Upper lobe of left lung (tissue), 6 donors: ENCODE results near the gene NXPH3. TPM values are rescaled to one million over a fixed set of nuclear protein-coding genes. Genes with fewer than 3 reads are reported as not detected.
"Not testable (repeated sequence)": the region's sequence is repeated elsewhere in the genome, so short reads cannot be mapped to it uniquely, and the experiment has no call there.

ENCODE experiments used
- ATAC-seq, 2 donors: fragments of 200-7000 bp; cut with Tn5 transposase; one replicate each; pipeline ENCODE4 v1.9.1; 2022; ENCODE audit warnings: mild to moderate bottlenecking in 2 of 2, moderate library complexity in 2 of 2; ENCODE audit not compliant: low FRiP score in 2 of 2
- DNase-seq, 2 donors: peaks; one replicate each; pipeline ENCODE4 v3.0.0-alpha.2; 2019 to 2020
- H3K27ac ChIP-seq, 4 donors: fragments of 200-600 bp; sonication (generic); one replicate each; pipeline ENCODE4 v1.5.1; 2016 to 2019
- H3K27me3 ChIP-seq, 4 donors: fragments of 200-600 bp; sonication (generic); one replicate each; pipeline ENCODE4 v1.5.1; 2017 to 2019
- H3K36me3 ChIP-seq, 4 donors: fragments of 200-600 bp; sonication (generic); one replicate each; pipeline ENCODE4 v1.5.1; 2016 to 2019
- H3K4me1 ChIP-seq, 4 donors: fragments of 200-600 bp; sonication (generic); one replicate each; pipeline ENCODE4 v1.5.1; 2018 to 2019
- H3K4me3 ChIP-seq, 4 donors: fragments of 200-600 bp; sonication (generic); one replicate each; pipeline ENCODE4 v1.5.1; 2017 to 2019; ENCODE audit warnings: mild to moderate bottlenecking in 2 of 4, moderate library complexity in 1 of 4
- H3K9me3 ChIP-seq, 4 donors: fragments of 200-600 bp; sonication (generic); one replicate each; pipeline ENCODE4 v1.5.1; 2018 to 2019
- CTCF ChIP-seq, 6 experiments: fragments of 450-650 bp in 4 of 6; fragments of 200-600 bp in 2 of 6; sonication (generic) in 2 of 6; IDR thresholded peaks; one replicate each; pipeline ENCODE4 v1.5.1; 2016 to 2019; ENCODE audit warnings: antibody characterized with exemption in 6 of 6
- EP300 ChIP-seq, 4 donors: sonication (generic); formaldehyde crosslinking; IDR thresholded peaks; one replicate each; pipeline ENCODE4 v1.5.1; 2017; ENCODE audit warnings: antibody characterized with exemption in 4 of 4, control low read depth in 2 of 4
- POLR2A ChIP-seq, 4 donors: fragments of 450-650 bp; IDR thresholded peaks; one replicate each; pipeline ENCODE4 v1.5.1; 2016 to 2017; ENCODE audit warnings: antibody characterized with exemption in 4 of 4, mild to moderate bottlenecking in 2 of 4
- POLR2AphosphoS5 ChIP-seq, 2 donors: sonication (generic); formaldehyde crosslinking; IDR thresholded peaks; one replicate each; pipeline ENCODE4 v1.5.1; 2017; ENCODE audit warnings: antibody characterized with exemption in 2 of 2
- WGBS, 2 donors: methylation state at CpG; one replicate each; pipeline ENCODE4 v1.1.5; 2017 to 2018; 5-methylcytosine and 5-hydroxymethylcytosine counted together
- total RNA-seq, 6 donors: library from RNA; depleted of rRNA in 4 of 6; stranded (reverse); fragments of >200 nt in 4 of 6; gene quantifications; one replicate each; pipeline versions ENCODE4 v1.1.0 to v1.2.1, GENCODE V29; 2016 to 2021
- donor health status: DM: no; HTN: no; CAD: no; lungs with moderate emphysema.
- donor health status: DM: no; HTN: yes; CAD: no; lungs with severe emphysema.

The NXPH3 gene
- total RNA-seq, 6 donors from 2014 or later, result 1.2 to 6.6 (median 4.6) TPM

- Histone ChIP-seq H3K36me3 (no peaks in the 10 kb centered on the region), H3K27ac (no peak overlapping the region), H3K9me3 (no peaks in the 10 kb centered on the region), H3K4me1 (no peaks in the 10 kb centered on the region), H3K4me3 (no peak overlapping the region), H3K27me3 (no peaks in the 10 kb centered on the region)
- WGBS, 2 donors, result 75 to 78% methylated on average over 3 to 8 of the region's 8 CpGs
- TF ChIP-seq CTCF (IDR thresholded peaks at IDR 0.05) (peak in 5 of 6 experiments; percentile 26 to 54 (median 28)), POLR2AphosphoS5 (IDR thresholded peaks at IDR 0.05) (no peak), EP300 (IDR thresholded peaks at IDR 0.05) (no peak), POLR2A (IDR thresholded peaks at IDR 0.05) (no peak)
- DNase-seq, result no peak
- ATAC-seq, result peak in 1 of 2 donors; percentile 55
Measured at GRCh38 chr17:49548506-49549310, 27.0 kb upstream of the NXPH3 start.

- TF ChIP-seq CTCF (IDR thresholded peaks at IDR 0.05) (no peak), POLR2AphosphoS5 (IDR thresholded peaks at IDR 0.05) (no peak), EP300 (IDR thresholded peaks at IDR 0.05) (no peak), POLR2A (IDR thresholded peaks at IDR 0.05) (no peak)
- ATAC-seq, result no peak
- no peaks in the 10 kb centered on the region for H3K9me3 ChIP-seq
- H3K27ac ChIP-seq, result no peak overlapping the region
- 82 to 97% methylated on average over 6 of the region's 6 CpGs for WGBS, 2 donors
- DNase-seq, result no peak
- H3K4me1 ChIP-seq, result no peaks in the 10 kb centered on the region
- H3K36me3 ChIP-seq, result no peaks in the 10 kb centered on the region
- H3K27me3 ChIP-seq, result no peaks in the 10 kb centered on the region
- H3K4me3 ChIP-seq, result no peak overlapping the region
Measured at GRCh38 chr17:49549311-49549605, 26.4 kb upstream of the NXPH3 start.

GRCh38 chr17:49549691-49550678 lies 25.7 kb upstream of the NXPH3 start:
- no peaks in the 10 kb centered on the region for H3K36me3 ChIP-seq
- 89 to 91% methylated on average over 14 to 20 of the region's 20 CpGs for WGBS, 2 donors
- TF ChIP-seq POLR2AphosphoS5 (IDR thresholded peaks at IDR 0.05), result no peak
- TF ChIP-seq EP300 (IDR thresholded peaks at IDR 0.05), result no peak
- TF ChIP-seq POLR2A (IDR thresholded peaks at IDR 0.05), result no peak
- no peaks in the 10 kb centered on the region for H3K9me3 ChIP-seq
- H3K4me1 ChIP-seq, result no peaks in the 10 kb centered on the region
- no peak for ATAC-seq
- DNase-seq, result no peak
- no peak overlapping the region for H3K27ac ChIP-seq
- H3K4me3 ChIP-seq, result no peak overlapping the region
- H3K27me3 ChIP-seq, result no peaks in the 10 kb centered on the region

GRCh38 chr17:49550764-49551163 lies 24.9 kb upstream of the NXPH3 start:
- H3K36me3 ChIP-seq, DNase-seq, H3K9me3 ChIP-seq, H3K27me3 ChIP-seq, H3K4me1 ChIP-seq, H3K4me3 ChIP-seq, H3K27ac ChIP-seq, ATAC-seq: not testable (repeated sequence)
- 94 to 96% methylated on average over 9 of the region's 9 CpGs for WGBS, 2 donors

GRCh38 chr17:49551221-49552069 lies 24.2 kb upstream of the NXPH3 start:
- TF ChIP-seq POLR2A (IDR thresholded peaks at IDR 0.05) (no peak), POLR2AphosphoS5 (IDR thresholded peaks at IDR 0.05) (no peak), EP300 (IDR thresholded peaks at IDR 0.05) (no peak), CTCF (IDR thresholded peaks at IDR 0.05) (no peak)
- Histone ChIP-seq H3K4me1 (peaks cover 0 to 9% (median 4%) of the 10 kb centered on the region in 4 donors), H3K27me3 (no peaks in the 10 kb centered on the region), H3K27ac (no peak overlapping the region), H3K9me3 (no peaks in the 10 kb centered on the region), H3K4me3 (no peak overlapping the region), H3K36me3 (no peaks in the 10 kb centered on the region)
- 83 to 87% methylated on average over 10 to 12 of the region's 12 CpGs for WGBS, 2 donors
- DNase-seq, result no peak
- ATAC-seq, result no peak
